ENCODE results near the gene CNTN6.

Gene CNTN6

DNA sequence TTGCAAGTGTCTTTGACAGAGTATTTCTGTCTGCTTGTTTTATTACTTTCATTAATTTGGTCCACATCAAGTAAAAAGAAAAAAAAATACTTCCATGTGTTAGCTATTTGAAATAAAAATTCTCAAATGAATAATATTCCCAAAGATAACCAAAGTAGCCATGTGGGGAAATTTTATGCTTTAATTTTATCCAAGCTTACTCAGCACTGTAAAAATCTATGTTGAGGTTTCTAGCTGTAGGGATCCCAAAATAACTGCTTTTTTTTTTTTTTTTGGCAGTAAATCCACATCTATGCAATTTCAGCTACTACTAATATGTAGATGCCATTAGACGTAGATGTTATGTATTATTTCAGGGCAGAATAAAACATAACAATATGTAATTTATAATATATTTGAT, 35.4 kb upstream of the CNTN6 start:
- Histone ChIP-seq H4K8ac (ENCODE audit: low read length) (no peak overlapping the region), H3K27me3 (ENCODE audit: control insufficient read depth in 1 of 2, insufficient read depth in 1 of 2, low read length in 2 of 2) (no peaks in the 10 kb centered on the region), H3K9me3 (ENCODE audit: control insufficient read depth, low read length) (no peaks in the 10 kb centered on the region), H3K4me3 (ENCODE audit: insufficient read depth in 1 of 2, low read depth in 1 of 2, low read length in 2 of 2) (no peak overlapping the region), H3K14ac (ENCODE audit: low read length in 2 of 2) (no peak overlapping the region), H2BK12ac (ENCODE audit: low read length in 2 of 2) (no peak overlapping the region), H3K4me1 (ENCODE audit: control insufficient read depth, insufficient read depth, low read depth, low read length) (no peaks in the 10 kb centered on the region), H3K4me2 (ENCODE audit: low read length, poor library complexity, severe bottlenecking) (no peak overlapping the region), H3K4ac (ENCODE audit: low read depth in 1 of 2, low read length in 2 of 2) (no peak overlapping the region), H3K27ac (ENCODE audit: low read length, poor library complexity, severe bottlenecking) (no peak overlapping the region), H3K36me3 (ENCODE audit: control insufficient read depth in 1 of 2, insufficient read depth in 2 of 2, low read depth in 1 of 2, low read length in 2 of 2) (no peaks in the 10 kb centered on the region), H2BK15ac (ENCODE audit: low read depth, poor library complexity, severe bottlenecking) (no peak overlapping the region), H4K91ac (ENCODE audit: low read length) (no peak overlapping the region), H3K23ac (ENCODE audit: low read length in 2 of 2) (no peak overlapping the region), H2AK5ac (ENCODE audit: low read length, severe bottlenecking) (no peak overlapping the region), H3K79me1 (replicated peaks; ENCODE audit: low read length, poor library complexity, severe bottlenecking) (no peaks in the 10 kb centered on the region), H2BK120ac (ENCODE audit: low read depth, low read length) (no peak overlapping the region), H2BK5ac (ENCODE audit: low read depth, low read length, poor library complexity, severe bottlenecking) (no peak overlapping the region), H3K9ac (ENCODE audit: low read length) (no peak overlapping the region), H3K18ac (ENCODE audit: low read depth in 1 of 2, low read length in 2 of 2) (no peak overlapping the region), H2AFZ (ENCODE audit: low read depth, low read length) (no peak overlapping the region)
- DNase-seq, result no peak
- WGBS, result no CpG with 5 or more reads among the region's 1 CpG

DNA sequence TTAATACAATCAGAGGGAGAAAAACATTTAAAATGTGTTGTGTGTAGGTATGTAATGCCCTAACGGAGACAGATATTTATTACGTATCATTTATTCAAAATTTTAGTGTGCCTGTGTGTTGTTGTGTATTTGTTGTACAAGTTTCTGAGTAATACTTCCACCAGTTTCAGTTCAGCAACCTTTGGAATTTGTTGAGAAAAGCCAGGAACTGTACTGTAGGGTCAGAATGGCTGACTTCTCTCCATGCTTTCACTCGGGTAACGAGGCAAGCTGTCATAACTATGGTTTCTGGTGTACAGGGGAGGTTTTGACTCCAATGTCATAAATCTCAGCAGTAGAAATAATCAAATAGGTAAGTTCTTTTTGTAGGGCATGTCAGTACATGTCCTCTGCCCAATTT, 23.8 kb upstream of the CNTN6 start:
- Histone ChIP-seq H3K4me2 (ENCODE audit: low read length, poor library complexity, severe bottlenecking) (no peak overlapping the region), H2BK5ac (ENCODE audit: low read depth, low read length, poor library complexity, severe bottlenecking) (no peak overlapping the region), H3K9ac (ENCODE audit: low read length) (no peak overlapping the region), H2BK12ac (ENCODE audit: low read length in 2 of 2) (no peak overlapping the region), H2BK120ac (ENCODE audit: low read depth, low read length) (no peak overlapping the region), H3K27ac (ENCODE audit: low read length, poor library complexity, severe bottlenecking) (no peak overlapping the region), H2AK5ac (ENCODE audit: low read length, severe bottlenecking) (no peak overlapping the region), H4K91ac (ENCODE audit: low read length) (no peak overlapping the region), H3K36me3 (ENCODE audit: control insufficient read depth in 1 of 2, insufficient read depth in 2 of 2, low read depth in 1 of 2, low read length in 2 of 2) (no peaks in the 10 kb centered on the region), H3K4ac (ENCODE audit: low read depth in 1 of 2, low read length in 2 of 2) (no peak overlapping the region), H3K18ac (ENCODE audit: low read depth in 1 of 2, low read length in 2 of 2) (no peak overlapping the region), H3K4me1 (ENCODE audit: control insufficient read depth, insufficient read depth, low read depth, low read length) (no peaks in the 10 kb centered on the region), H3K79me1 (replicated peaks; ENCODE audit: low read length, poor library complexity, severe bottlenecking) (no peaks in the 10 kb centered on the region), H4K8ac (ENCODE audit: low read length) (no peak overlapping the region), H3K27me3 (ENCODE audit: control insufficient read depth in 1 of 2, insufficient read depth in 1 of 2, low read length in 2 of 2) (no peaks in the 10 kb centered on the region), H3K9me3 (ENCODE audit: control insufficient read depth, low read length) (no peaks in the 10 kb centered on the region), H3K4me3 (ENCODE audit: insufficient read depth in 1 of 2, low read depth in 1 of 2, low read length in 2 of 2) (no peak overlapping the region), H3K14ac (ENCODE audit: low read length in 2 of 2) (no peak overlapping the region), H2AFZ (ENCODE audit: low read depth, low read length) (no peak overlapping the region), H2BK15ac (ENCODE audit: low read depth, poor library complexity, severe bottlenecking) (no peak overlapping the region), H3K23ac (ENCODE audit: low read length in 2 of 2) (no peak overlapping the region)
- DNase-seq, result no peak
- WGBS, result 71% methylated on average over 4 of the region's 4 CpGs

DNA sequence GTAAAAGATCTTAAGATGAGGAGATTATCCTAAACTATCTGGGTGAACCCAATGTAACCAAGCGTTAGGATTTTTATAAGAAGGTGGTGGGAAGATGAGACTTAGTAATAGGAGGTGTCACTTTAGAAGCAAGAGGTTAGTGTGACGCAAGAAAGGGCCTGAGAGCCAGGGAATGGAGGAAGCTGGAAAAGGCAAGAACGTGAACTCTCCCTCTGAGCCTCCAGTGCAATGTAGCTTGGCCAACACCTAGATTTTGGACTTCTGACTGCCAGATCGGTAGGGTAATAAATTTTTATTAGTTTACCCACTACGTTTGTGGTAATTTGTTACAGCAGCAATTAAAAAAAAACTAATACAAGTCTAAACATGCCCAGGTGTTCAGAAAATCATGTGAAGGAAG, 20.8 kb upstream of the CNTN6 start:
- no peak overlapping the region for H2BK15ac ChIP-seq (ENCODE audit: low read depth, poor library complexity, severe bottlenecking)
- no peak overlapping the region for H2BK12ac ChIP-seq (ENCODE audit: low read length in 2 of 2)
- no peak overlapping the region for H2BK120ac ChIP-seq (ENCODE audit: low read depth, low read length)
- no peak overlapping the region for H4K91ac ChIP-seq (ENCODE audit: low read length)
- H3K23ac ChIP-seq (ENCODE audit: low read length in 2 of 2), result no peak overlapping the region
- no peak overlapping the region for H3K18ac ChIP-seq (ENCODE audit: low read depth in 1 of 2, low read length in 2 of 2)
- H4K8ac ChIP-seq (ENCODE audit: low read length), result no peak overlapping the region
- H2AK5ac ChIP-seq (ENCODE audit: low read length, severe bottlenecking), result no peak overlapping the region
- no peak overlapping the region for H2BK5ac ChIP-seq (ENCODE audit: low read depth, low read length, poor library complexity, severe bottlenecking)
- no peaks in the 10 kb centered on the region for H3K79me1 ChIP-seq (replicated peaks; ENCODE audit: low read length, poor library complexity, severe bottlenecking)
- H2AFZ ChIP-seq (ENCODE audit: low read depth, low read length), result no peak overlapping the region
- H3K4me1 ChIP-seq (ENCODE audit: control insufficient read depth, insufficient read depth, low read depth, low read length), result no peaks in the 10 kb centered on the region
- H3K36me3 ChIP-seq (ENCODE audit: control insufficient read depth in 1 of 2, insufficient read depth in 2 of 2, low read depth in 1 of 2, low read length in 2 of 2), result no peaks in the 10 kb centered on the region
- no peaks in the 10 kb centered on the region for H3K9me3 ChIP-seq (ENCODE audit: control insufficient read depth, low read length)
- H3K4me2 ChIP-seq (ENCODE audit: low read length, poor library complexity, severe bottlenecking), result no peak overlapping the region
- H3K14ac ChIP-seq (ENCODE audit: low read length in 2 of 2), result no peak overlapping the region
- no peak overlapping the region for H3K4me3 ChIP-seq (ENCODE audit: insufficient read depth in 1 of 2, low read depth in 1 of 2, low read length in 2 of 2)
- DNase-seq, result no peak
- WGBS, result 97% methylated on average over 3 of the region's 5 CpGs
- H3K9ac ChIP-seq (ENCODE audit: low read length), result no peak overlapping the region
- H3K4ac ChIP-seq (ENCODE audit: low read depth in 1 of 2, low read length in 2 of 2), result no peak overlapping the region
- no peaks in the 10 kb centered on the region for H3K27me3 ChIP-seq (ENCODE audit: control insufficient read depth in 1 of 2, insufficient read depth in 1 of 2, low read length in 2 of 2)
- H3K27ac ChIP-seq (ENCODE audit: low read length, poor library complexity, severe bottlenecking), result no peak overlapping the region

DNA sequence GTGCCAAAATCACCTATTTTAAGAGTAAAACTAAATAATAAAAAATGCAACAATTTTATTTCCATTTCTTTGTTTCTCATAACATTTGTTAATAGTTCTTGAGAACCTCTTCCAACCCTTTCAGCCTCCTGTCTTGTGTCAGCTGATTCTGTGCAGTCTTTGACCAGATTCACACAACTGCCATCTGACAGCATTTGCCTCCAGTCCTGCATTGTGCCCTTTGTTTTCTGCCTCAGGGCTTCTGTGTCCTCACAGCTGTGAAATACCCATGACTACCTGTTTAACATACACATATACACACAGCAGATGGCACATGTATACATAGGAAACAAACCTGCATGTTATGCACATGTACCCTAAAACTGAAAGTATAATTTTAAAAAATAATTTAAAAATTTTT, 13.2 kb upstream of the CNTN6 start:
- no peak overlapping the region for H2BK12ac ChIP-seq (ENCODE audit: low read length in 2 of 2)
- H3K4ac ChIP-seq (ENCODE audit: low read depth in 1 of 2, low read length in 2 of 2), result no peak overlapping the region
- no peak overlapping the region for H4K8ac ChIP-seq (ENCODE audit: low read length)
- H3K4me1 ChIP-seq (ENCODE audit: control insufficient read depth, insufficient read depth, low read depth, low read length), result no peaks in the 10 kb centered on the region
- H2BK120ac ChIP-seq (ENCODE audit: low read depth, low read length), result no peak overlapping the region
- no peak for DNase-seq
- H3K4me3 ChIP-seq (ENCODE audit: insufficient read depth in 1 of 2, low read depth in 1 of 2, low read length in 2 of 2), result no peak overlapping the region
- no peaks in the 10 kb centered on the region for H3K27me3 ChIP-seq (ENCODE audit: control insufficient read depth in 1 of 2, insufficient read depth in 1 of 2, low read length in 2 of 2)
- H2AK5ac ChIP-seq (ENCODE audit: low read length, severe bottlenecking), result no peak overlapping the region
- no peaks in the 10 kb centered on the region for H3K79me1 ChIP-seq (replicated peaks; ENCODE audit: low read length, poor library complexity, severe bottlenecking)
- H3K4me2 ChIP-seq (ENCODE audit: low read length, poor library complexity, severe bottlenecking), result no peak overlapping the region
- H3K9ac ChIP-seq (ENCODE audit: low read length), result no peak overlapping the region
- no peak overlapping the region for H2BK5ac ChIP-seq (ENCODE audit: low read depth, low read length, poor library complexity, severe bottlenecking)
- H3K9me3 ChIP-seq (ENCODE audit: control insufficient read depth, low read length), result no peaks in the 10 kb centered on the region
- no peak overlapping the region for H3K23ac ChIP-seq (ENCODE audit: low read length in 2 of 2)
- H3K27ac ChIP-seq (ENCODE audit: low read length, poor library complexity, severe bottlenecking), result no peak overlapping the region
- no peak overlapping the region for H2AFZ ChIP-seq (ENCODE audit: low read depth, low read length)
- no peaks in the 10 kb centered on the region for H3K36me3 ChIP-seq (ENCODE audit: control insufficient read depth in 1 of 2, insufficient read depth in 2 of 2, low read depth in 1 of 2, low read length in 2 of 2)
- no peak overlapping the region for H3K18ac ChIP-seq (ENCODE audit: low read depth in 1 of 2, low read length in 2 of 2)
- no peak overlapping the region for H3K14ac ChIP-seq (ENCODE audit: low read length in 2 of 2)
- H2BK15ac ChIP-seq (ENCODE audit: low read depth, poor library complexity, severe bottlenecking), result no peak overlapping the region
- H4K91ac ChIP-seq (ENCODE audit: low read length), result no peak overlapping the region
